GM15510 (cell line): ENCODE data around the gene PLD3.

Experiments
- POLR2A ChIP-seq: IDR thresholded peaks from 3 replicates; pipeline ENCODE4 v1.6.1; 2011; ENCODE audit warnings: borderline replicate concordance; ENCODE audit not compliant: insufficient read length; ENCODE audit errors: extremely low read depth

Gene PLD3

GRCh38 chr19:40341601-40342482, 6.7 kb upstream of the PLD3 start:
- no peak for TF ChIP-seq POLR2A

- TF ChIP-seq POLR2A = no peak
Observed at GRCh38 chr19:40342644-40343311, 5.7 kb upstream of the PLD3 start.

- no peak for TF ChIP-seq POLR2A
Observed at GRCh38 chr19:40344422-40344821, 4.1 kb upstream of the PLD3 start.

DNA sequence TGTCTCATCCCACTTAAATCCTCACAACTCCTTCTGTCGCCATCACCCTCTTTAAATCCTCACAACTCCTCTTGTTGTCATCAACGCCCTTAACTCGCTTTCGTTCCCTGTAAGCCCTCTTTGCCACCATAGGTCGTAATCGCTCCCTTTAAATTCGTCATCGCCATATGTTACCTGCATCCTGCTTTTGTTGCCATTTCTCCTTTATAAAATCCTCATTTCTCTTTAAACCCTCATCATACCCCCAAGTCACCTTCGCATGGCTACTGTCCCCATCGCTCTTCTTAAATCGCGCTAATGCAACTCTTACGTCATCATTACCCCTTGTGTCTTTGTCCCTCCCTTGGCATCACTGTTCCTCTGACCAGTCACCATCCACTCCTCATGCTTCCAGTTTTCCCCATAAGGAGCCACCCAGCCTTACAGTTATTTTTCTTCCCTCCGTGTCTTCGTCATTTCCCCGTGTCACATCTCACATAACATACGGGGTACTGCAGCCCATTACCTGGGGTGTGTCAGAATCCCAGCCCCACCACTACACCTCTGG, 539 bp downstream of the PLD3 start:
- TF ChIP-seq POLR2A = no peak

DNA sequence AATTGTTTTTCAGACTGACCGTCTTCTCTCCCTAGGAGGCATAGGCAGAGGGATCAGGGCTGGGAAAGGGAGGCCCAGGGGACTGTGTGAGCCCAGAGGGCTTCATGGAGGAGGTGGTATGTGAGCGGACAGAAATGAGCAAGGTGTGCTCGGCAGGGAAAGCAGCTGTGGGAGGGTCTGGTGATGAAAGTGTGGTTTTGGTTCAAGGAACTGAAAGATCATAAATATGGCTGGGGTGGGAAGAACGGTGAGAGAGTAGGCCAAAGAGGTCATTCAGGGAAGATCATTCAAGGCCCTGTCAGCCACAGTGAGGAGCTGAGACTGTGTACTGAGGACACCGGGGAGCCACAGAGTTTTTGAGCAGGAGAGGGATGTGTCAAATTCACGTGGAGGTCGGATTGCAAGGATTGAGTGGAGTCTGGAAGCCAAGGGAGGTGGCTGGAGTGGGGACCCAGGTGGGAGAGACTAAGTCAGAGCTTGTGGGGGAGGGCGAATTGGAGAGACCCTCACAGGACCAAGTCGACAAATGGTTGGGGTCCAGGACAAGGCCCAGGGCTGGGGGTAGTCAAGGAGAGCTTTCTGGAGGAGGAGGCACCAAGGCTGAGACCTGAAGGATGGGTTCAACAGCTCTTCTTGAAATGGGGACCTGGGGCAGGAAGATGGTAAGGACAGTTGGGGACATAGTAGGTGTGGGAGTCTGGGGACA, 7.6 kb downstream of the PLD3 start:
- TF ChIP-seq POLR2A = peak; percentile 15

DNA sequence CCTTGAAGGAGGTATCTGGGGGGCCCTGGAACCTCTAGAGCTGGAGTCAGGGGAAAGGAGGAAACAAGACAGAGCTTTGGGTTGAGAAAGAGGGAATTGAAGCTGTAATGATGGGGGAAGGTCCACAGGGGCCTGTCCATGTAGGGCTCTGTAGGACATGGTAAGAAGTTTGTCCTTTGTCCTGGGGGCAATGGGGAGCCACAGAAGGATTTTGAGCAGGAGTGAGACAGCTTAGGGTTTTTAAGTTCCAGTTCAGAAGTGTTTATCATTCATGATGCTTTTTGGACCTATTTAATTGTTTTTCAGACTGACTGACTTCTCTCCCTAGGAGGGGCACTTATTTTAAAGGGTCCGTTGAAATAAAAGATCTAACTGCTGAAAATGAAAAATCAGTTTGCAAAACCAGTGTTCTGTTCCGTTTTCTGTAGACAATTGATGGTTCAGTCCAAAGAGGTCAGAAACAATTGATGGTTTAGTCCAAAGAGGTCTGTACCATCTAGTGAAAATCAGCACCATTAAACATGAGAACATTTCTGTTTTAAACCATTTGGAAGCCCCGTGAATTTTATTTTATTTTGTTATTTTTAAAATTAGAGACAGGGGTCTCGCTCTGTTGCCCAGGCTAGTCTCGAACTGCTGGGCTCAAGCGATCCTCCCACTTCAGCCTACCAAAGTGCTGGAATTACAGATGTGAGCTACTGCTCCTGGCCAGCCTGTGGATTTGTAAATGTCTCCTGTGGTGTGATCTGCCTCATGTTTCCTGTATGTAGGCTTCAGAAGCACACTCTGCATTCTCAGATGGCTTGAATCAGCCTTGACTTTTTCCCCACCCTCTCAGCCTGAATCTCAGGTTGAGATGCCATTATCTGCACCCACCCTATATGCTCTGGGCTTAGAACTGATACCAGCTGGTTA, 8.4 kb downstream of the PLD3 start:
- TF ChIP-seq POLR2A = no peak

DNA sequence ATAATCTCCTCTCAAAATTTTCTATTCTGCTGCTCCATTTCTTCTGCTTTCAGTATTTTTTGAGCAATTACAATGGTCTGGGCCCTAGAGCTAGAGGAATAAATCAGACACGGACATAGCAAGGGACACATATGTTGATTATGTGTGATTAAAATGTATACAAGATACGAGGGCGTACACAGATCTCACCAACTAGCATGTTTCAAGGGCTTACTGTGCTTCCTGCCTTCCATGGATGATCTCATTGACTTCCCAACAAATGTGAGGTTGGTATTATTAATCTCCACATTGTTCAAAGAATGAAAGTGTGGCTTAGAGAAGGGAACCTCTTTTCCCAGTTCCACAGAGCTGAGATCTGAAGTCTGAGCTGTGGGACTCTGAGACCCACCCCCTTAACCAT, 9.1 kb downstream of the PLD3 start:
- no peak for TF ChIP-seq POLR2A

DNA sequence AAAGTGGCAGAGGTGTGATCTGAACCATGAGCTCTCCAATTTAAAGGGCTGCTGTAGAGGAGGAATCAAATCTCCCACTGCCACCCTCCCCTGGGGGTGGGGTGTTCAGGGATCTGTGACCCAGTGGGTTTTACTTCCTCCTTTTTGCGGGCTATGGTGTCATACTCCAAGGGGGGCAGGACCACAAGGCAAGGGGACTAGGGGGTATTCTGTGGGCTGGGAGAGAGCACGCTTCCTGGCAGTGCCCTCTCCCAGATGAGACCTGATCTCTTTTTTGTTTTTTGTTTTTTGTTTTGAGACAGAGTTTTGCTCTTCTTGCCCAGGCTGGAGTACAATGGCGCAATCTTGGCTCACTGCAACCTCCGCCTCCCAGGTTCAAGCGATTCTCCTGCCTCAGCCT, 10.3 kb downstream of the PLD3 start:
- no peak for TF ChIP-seq POLR2A

GRCh38 chr19:40360020-40360707, 11.7 kb downstream of the PLD3 start:
- no peak for TF ChIP-seq POLR2A

GRCh38 chr19:40360708-40361241, 12.3 kb downstream of the PLD3 start:
- no peak for TF ChIP-seq POLR2A

GRCh38 chr19:40362160-40362559, 13.7 kb downstream of the PLD3 start:
- no peak for TF ChIP-seq POLR2A

- no peak for TF ChIP-seq POLR2A
Observed at GRCh38 chr19:40363069-40363468, 14.6 kb downstream of the PLD3 start.

- no peak for TF ChIP-seq POLR2A
Observed at GRCh38 chr19:40365010-40365409, 16.5 kb downstream of the PLD3 start.
